HPDE6-E6E7 (cell line): ENCODE measurements around the gene CAPZB.
"Not testable (repeated sequence)": the region's sequence is repeated elsewhere in the genome, so short reads cannot be mapped to it uniquely, and the experiment has no call there.

ENCODE experiments used
- DNase-seq: peaks from one replicate; pipeline ENCODE4 v3.0.0; 2011; ENCODE audit warnings: missing footprints; ENCODE audit errors: extremely low spot score

Gene CAPZB

GRCh38 chr1:19310720-19311502 lies 174.4 kb downstream of the CAPZB start:
- no peak for DNase-seq

GRCh38 chr1:19310061-19310460 lies 175.3 kb downstream of the CAPZB start:
- DNase-seq, result no peak

GRCh38 chr1:19309123-19309813 lies 176.1 kb downstream of the CAPZB start:
- DNase-seq, result no peak

- DNase-seq, result no peak
These were observed 176.8 kb downstream of the CAPZB start for GRCh38 chr1:19308509-19308907.

- no peak for DNase-seq
These were observed 177.4 kb downstream of the CAPZB start for GRCh38 chr1:19307794-19308508.

- no peak for DNase-seq
These were observed 178.4 kb downstream of the CAPZB start for GRCh38 chr1:19306941-19307340.

GRCh38 chr1:19305880-19306279 lies 179.5 kb downstream of the CAPZB start:
- DNase-seq, result no peak

GRCh38 chr1:19304081-19304480 lies 181.3 kb downstream of the CAPZB start:
- not testable (repeated sequence) for DNase-seq

- no peak for DNase-seq
These were observed 185.1 kb downstream of the CAPZB start for GRCh38 chr1:19300211-19300610.

GRCh38 chr1:19294638-19295037 lies 190.7 kb downstream of the CAPZB start:
- DNase-seq, result no peak

GRCh38 chr1:19289244-19289643 lies 196.1 kb downstream of the CAPZB start:
- DNase-seq, result no peak
